Gastroesophageal sphincter (tissue), 3 donors: ENCODE data around the gene PLCH1.

Experiments
- CTCF ChIP-seq, 4 experiments: fragments of 200-600 bp in 2 of 4; fragments of 450-650 bp in 2 of 4; sonication (generic) in 1 of 4; IDR thresholded peaks; one replicate each; pipeline ENCODE4 v1.5.1; 2017 to 2019; ENCODE audit warnings: antibody characterized with exemption in 4 of 4, mild to moderate bottlenecking in 2 of 4, moderate library complexity in 2 of 4
- EP300 ChIP-seq: sonication (generic); formaldehyde crosslinking; IDR thresholded peaks from one replicate; pipeline ENCODE4 v1.6.1; 2017; ENCODE audit warnings: antibody characterized with exemption, mild to moderate bottlenecking
- POLR2A ChIP-seq, 2 donors: fragments of 450-650 bp; IDR thresholded peaks; one replicate each; pipeline ENCODE4 v1.6.1; 2017; ENCODE audit warnings: antibody characterized with exemption in 2 of 2, mild to moderate bottlenecking in 2 of 2, moderate library complexity in 1 of 2
- POLR2AphosphoS5 ChIP-seq: sonication (generic); formaldehyde crosslinking; IDR thresholded peaks from one replicate; pipeline ENCODE4 v1.6.1; 2017; ENCODE audit warnings: antibody characterized with exemption

DNA sequence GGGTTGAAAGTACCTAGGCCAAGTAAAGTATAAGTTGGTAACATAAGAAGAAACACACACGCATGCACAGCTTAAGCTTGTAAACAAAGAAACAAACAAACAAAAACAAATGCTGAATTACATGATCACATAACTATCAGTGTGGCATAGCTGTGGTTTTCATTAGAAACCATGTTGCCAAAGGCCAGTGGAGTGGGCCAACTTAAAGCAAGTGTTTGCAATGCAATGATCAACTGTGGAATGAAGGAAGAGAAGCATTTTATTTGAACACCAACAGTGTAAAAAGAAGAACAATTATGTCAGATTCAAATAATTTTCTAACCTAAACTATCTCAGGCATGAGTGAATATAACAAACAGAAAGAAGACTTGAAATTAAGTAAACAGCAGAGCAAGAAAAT is 252.0 kb downstream of the PLCH1 start:
- TF ChIP-seq CTCF (IDR thresholded peaks at IDR 0.05) = no peak
- TF ChIP-seq POLR2A (IDR thresholded peaks at IDR 0.05) = no peak
- TF ChIP-seq EP300 = no peak
- no peak for TF ChIP-seq POLR2AphosphoS5
